ENCODE results near the gene FLCN. TPM values are rescaled to one million over a fixed set of nuclear protein-coding genes. Genes with fewer than 3 reads are reported as not detected.
A peak's percentile ranks its signal among the peaks of the same experiment; 100 is the strongest.

The FLCN gene
- total RNA-seq, 2 donors from 2014 or later = 43.8 to 125 TPM

- no peaks in the 10 kb centered on the region for H3K27me3 ChIP-seq (replicated peaks; ENCODE audit: insufficient read depth)
- H3K27ac ChIP-seq = peak overlapping the region; percentile 44 to 62
- TF ChIP-seq POLR2AphosphoS5 (IDR thresholded peaks at IDR 0.05) = peak; percentile 32
- no peak for TF ChIP-seq CTCF (IDR thresholded peaks at IDR 0.05)
- H3K9me3 ChIP-seq = no peaks in the 10 kb centered on the region
- 60% methylated on average over 11 of the region's 11 CpGs for WGBS
- intact Hi-C loops (cut with DNase I) = no loop called here
- no peaks in the 10 kb centered on the region for H3K36me3 ChIP-seq
- no peak for DNase-seq (ENCODE audit: low spot score)
- H3K4me1 ChIP-seq (replicated peaks) = peaks cover 4% of the 10 kb centered on the region
- no peak overlapping the region for H3K4me3 ChIP-seq
Measured at GRCh38 chr17:17191346-17191792, 45.6 kb downstream of the FLCN start.

GRCh38 chr17:17190188-17190587, 46.8 kb downstream of the FLCN start:
- no peak for DNase-seq (ENCODE audit: low spot score)
- peaks cover 4% of the 10 kb centered on the region for H3K4me1 ChIP-seq (replicated peaks)
- H3K27ac ChIP-seq = no peak overlapping the region
- H3K36me3 ChIP-seq = no peaks in the 10 kb centered on the region
- TF ChIP-seq POLR2AphosphoS5 (IDR thresholded peaks at IDR 0.05) = no peak
- no peak for TF ChIP-seq CTCF (IDR thresholded peaks at IDR 0.05)
- TF ChIP-seq POLR2A (IDR thresholded peaks at IDR 0.05) = no peak
- 45% methylated on average over 7 of the region's 7 CpGs for WGBS
- H3K9me3 ChIP-seq = no peaks in the 10 kb centered on the region
- H3K4me3 ChIP-seq = no peak overlapping the region
- H3K27me3 ChIP-seq (replicated peaks; ENCODE audit: insufficient read depth) = no peaks in the 10 kb centered on the region
- intact Hi-C loops (cut with DNase I) = no loop called here

GRCh38 chr17:17189559-17189958, 47.4 kb downstream of the FLCN start:
- H3K27me3 ChIP-seq (replicated peaks; ENCODE audit: insufficient read depth) = no peaks in the 10 kb centered on the region
- no peak overlapping the region for H3K27ac ChIP-seq
- 34% methylated on average over 4 of the region's 4 CpGs for WGBS
- H3K36me3 ChIP-seq = no peaks in the 10 kb centered on the region
- no peak for TF ChIP-seq POLR2A (IDR thresholded peaks at IDR 0.05)
- TF ChIP-seq POLR2AphosphoS5 (IDR thresholded peaks at IDR 0.05) = no peak
- no peak for TF ChIP-seq CTCF (IDR thresholded peaks at IDR 0.05)
- H3K9me3 ChIP-seq = no peaks in the 10 kb centered on the region
- DNase-seq (ENCODE audit: low spot score) = no peak
- H3K4me1 ChIP-seq (replicated peaks) = peaks cover 4% of the 10 kb centered on the region
- intact Hi-C loops (cut with DNase I) = no loop called here
- no peak overlapping the region for H3K4me3 ChIP-seq

- no peaks in the 10 kb centered on the region for H3K9me3 ChIP-seq
- H3K27ac ChIP-seq = no peak overlapping the region
- 88% methylated on average over 4 of the region's 4 CpGs for WGBS
- no peak overlapping the region for H3K4me3 ChIP-seq
- H3K27me3 ChIP-seq (replicated peaks; ENCODE audit: insufficient read depth) = no peaks in the 10 kb centered on the region
- TF ChIP-seq CTCF (IDR thresholded peaks at IDR 0.05) (no peak), POLR2AphosphoS5 (IDR thresholded peaks at IDR 0.05) (no peak), POLR2A (IDR thresholded peaks at IDR 0.05) (no peak)
- intact Hi-C loops (cut with DNase I) = no loop called here
- no peak for DNase-seq (ENCODE audit: low spot score)
- no peaks in the 10 kb centered on the region for H3K36me3 ChIP-seq
- H3K4me1 ChIP-seq (replicated peaks) = peaks cover 4% of the 10 kb centered on the region
Measured at GRCh38 chr17:17188586-17188985, 48.4 kb downstream of the FLCN start.

GRCh38 chr17:17186551-17187505, 50.1 kb downstream of the FLCN start:
- Histone ChIP-seq H3K27ac (no peak overlapping the region), H3K36me3 (no peaks in the 10 kb centered on the region), H3K27me3 (replicated peaks; ENCODE audit: insufficient read depth) (no peaks in the 10 kb centered on the region), H3K4me1 (replicated peaks) (peaks cover 4% of the 10 kb centered on the region), H3K9me3 (no peaks in the 10 kb centered on the region), H3K4me3 (no peak overlapping the region)
- WGBS = 58% methylated on average over 14 of the region's 14 CpGs
- intact Hi-C loops (cut with DNase I) = no loop called here
- TF ChIP-seq CTCF (IDR thresholded peaks at IDR 0.05) = no peak
- no peak for TF ChIP-seq POLR2A (IDR thresholded peaks at IDR 0.05)
- no peak for TF ChIP-seq POLR2AphosphoS5 (IDR thresholded peaks at IDR 0.05)
- DNase-seq (ENCODE audit: low spot score) = no peak

All from prostate gland (tissue), 2 donors.